NCI-H2029 (cell line): ENCODE results near the gene CSH2.

ENCODE experiments used
- DNase-seq: peaks from one replicate; lab custom pipeline; 2025; lab: John Stamatoyannopoulos, UW

Gene CSH2

DNA sequence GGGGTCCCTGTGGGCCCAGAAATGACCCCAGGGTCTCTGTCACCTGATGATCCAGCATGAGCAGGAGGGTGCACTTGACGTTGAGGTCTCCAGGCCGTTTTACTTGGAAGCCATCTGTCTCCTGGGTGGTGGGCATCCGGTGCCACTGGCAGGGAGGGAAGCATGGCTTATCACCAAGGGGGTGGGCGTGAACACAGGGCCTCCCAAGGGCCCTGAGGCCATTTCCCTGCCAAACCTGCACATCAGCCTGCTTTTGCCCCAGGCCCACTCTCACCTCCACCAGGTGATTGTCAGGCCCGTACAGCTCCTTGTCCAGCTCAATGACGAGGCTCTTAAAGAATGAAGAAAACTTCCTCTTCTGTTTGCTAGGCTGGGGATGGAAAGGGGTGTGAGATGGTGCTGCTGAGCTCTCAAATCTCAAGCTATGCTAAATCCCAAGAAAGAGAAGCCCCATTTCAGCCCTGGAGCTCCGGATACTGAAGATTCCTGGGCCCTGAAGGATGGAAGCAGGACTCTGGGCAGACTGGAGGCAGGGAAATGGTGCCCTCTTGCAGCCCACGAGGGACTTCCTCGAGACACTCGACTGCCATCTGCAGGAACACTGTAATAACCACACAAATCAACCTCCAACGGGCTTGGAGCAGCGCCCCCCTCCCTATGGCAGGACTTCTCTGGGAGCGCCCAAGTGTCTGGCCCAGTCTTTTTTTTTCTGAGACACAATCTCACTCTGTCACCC, 38.9 kb downstream of the CSH2 start:
- peak; percentile 11 for DNase-seq

GRCh38 chr17:63833741-63834373, 39.6 kb downstream of the CSH2 start:
- DNase-seq = no peak

- no peak for DNase-seq
Observed at GRCh38 chr17:63833026-63833740, 40.3 kb downstream of the CSH2 start.

DNA sequence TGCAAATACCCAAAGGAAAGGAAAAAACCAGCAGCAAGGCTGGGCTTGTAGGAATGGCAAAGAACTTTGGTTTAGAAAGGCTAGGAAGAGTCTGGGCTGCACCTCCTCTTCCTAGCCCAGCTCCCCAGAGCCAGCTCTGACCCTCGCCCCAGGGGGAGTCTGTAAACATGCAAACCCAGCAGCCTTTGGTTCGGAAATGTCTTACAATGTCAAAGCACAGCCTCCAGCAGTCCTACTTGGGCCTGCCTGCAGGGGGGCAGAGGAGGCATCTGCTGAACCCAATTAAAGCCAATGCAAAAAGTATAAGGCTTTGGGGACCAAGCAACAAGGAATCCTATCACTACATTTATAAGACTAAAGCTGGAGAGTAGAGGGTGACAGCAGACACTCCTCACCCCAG, 41.0 kb downstream of the CSH2 start:
- no peak for DNase-seq

- no peak for DNase-seq
Observed at GRCh38 chr17:63832014-63832413, 41.5 kb downstream of the CSH2 start.

DNA sequence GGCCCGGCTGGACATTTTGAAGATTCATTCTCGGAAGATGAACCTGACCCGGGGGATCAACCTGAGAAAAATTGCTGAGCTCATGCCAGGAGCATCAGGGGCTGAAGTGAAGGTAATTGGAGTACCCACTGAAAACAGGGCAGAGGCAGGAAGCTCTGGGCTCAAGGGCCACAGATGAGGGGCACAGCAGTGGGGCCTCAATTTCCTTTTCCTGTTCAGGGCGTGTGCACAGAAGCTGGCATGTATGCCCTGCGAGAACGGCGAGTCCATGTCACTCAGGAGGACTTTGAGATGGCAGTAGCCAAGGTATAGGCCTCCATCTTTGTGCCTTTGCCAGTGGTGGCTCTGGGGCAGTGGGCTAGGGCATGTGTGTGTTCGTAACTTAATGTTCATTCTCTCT, 42.0 kb downstream of the CSH2 start:
- DNase-seq = no peak

- DNase-seq = no peak
Observed at GRCh38 chr17:63830904-63831491, 42.5 kb downstream of the CSH2 start.

DNA sequence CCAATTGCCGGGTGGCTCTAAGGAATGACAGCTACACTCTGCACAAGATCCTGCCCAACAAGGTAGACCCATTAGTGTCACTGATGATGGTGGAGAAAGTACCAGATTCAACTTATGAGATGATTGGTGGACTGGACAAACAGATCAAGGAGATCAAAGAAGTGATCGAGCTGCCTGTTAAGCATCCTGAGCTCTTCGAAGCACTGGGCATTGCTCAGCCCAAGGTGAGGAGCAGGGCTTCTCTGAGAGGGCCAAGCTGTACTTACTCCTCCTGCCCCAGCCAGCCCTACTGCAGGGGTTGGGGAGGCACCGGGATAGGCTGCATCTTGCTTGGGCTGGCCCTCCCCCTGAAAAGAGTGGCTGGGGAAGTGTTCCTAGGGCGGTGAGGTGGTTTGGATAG, 43.2 kb downstream of the CSH2 start:
- DNase-seq = no peak

DNA sequence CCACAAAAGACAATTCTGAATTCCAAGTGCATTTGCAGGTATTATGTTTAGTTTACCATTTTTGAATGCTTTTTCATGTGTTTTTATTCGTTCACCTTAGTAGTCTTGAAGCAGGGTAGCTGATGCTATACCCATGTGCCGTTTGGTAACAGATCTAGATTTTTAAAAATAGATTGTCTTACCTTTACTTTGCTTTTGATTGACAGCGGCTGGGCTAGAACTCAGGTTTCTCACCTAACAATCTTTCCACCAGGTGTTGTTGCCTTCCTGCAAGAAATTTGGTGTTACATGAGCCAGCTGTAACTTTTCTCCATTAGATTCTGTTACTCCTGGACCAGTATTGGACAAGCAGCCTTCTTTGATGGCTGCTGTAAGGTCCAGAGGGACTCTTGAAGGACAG, 44.5 kb downstream of the CSH2 start:
- DNase-seq = no peak

GRCh38 chr17:63827801-63828221, 45.7 kb downstream of the CSH2 start:
- DNase-seq = no peak

DNA sequence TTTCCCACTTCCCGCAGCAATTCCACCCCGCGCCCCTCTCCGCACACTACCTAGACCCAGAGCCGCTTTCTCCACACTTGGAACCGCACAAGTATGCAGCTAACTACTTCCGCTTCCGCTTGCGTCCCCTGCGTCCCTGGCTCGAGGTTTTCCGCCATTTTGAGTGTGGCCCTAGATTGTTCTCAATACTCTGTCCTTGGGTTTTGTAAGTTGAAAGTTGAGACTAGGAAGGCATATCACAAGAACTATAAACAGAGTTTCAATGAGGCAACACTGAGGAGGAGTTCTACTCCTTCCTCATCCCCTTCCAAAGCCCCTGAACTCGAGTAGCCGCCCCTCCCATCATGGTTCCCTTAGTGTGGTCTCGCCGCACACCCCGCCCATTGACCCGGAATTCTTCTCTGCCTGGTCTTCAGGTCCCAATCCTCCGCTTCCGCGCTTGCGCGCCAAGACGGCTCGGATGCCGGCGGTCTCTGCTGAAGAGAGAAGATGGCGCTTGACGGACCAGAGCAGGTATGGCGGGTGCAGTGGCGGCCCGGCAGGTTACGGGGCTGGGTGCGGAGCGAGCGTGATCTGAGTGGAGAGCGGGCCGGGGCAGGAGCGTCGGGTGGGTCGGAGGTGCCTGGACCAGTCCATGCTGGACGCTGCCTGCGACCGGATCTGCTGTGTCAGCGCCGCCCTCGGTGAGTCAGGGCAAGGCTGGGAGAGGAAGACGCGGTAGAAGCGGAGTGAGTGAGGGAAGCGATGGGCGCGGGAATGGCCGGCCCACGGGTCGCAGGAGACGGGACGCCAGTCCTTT, 46.3 kb downstream of the CSH2 start, which contains the start of the genes FTSJ3 and PSMC5:
Gene FTSJ3, minus strand, starts transcription at position 662 of the 799 bp plus-strand sequence. CDS start 761 bp downstream, outside the sequence.
Gene PSMC5, plus strand, starts transcription at position 430 of the 799 bp plus-strand sequence. Its CDS starts 60 bp downstream, at position 490.
- peak; percentile 87 for DNase-seq

DNA sequence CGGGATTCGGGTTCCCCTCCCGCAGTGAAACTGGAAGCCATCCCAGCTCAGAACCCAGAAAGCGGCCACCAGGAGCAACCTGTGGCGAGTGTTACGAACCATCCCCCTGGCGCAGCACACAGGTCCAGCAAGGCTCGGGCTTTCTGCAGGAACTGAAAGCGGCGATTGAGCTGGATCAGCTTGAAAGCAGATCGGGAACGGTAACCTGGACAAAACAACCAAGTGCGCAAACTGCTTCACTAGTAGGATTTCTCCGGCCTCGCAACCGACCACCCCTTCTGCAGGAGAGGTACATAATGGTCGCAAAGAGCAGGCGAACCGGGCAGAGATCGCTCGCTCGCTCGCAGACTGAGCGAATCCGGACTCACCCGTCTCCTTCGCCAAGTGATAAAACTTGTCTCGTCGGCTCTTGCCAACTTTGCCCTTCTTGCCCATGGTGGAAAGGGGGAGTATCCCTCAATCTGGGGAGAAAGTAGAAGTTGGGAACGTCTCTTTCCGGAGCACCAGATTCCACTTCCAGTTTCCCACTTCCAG, 46.9 kb downstream of the CSH2 start:
- DNase-seq = no peak

GRCh38 chr17:63824362-63824761, 49.1 kb downstream of the CSH2 start:
- no peak for DNase-seq

DNA sequence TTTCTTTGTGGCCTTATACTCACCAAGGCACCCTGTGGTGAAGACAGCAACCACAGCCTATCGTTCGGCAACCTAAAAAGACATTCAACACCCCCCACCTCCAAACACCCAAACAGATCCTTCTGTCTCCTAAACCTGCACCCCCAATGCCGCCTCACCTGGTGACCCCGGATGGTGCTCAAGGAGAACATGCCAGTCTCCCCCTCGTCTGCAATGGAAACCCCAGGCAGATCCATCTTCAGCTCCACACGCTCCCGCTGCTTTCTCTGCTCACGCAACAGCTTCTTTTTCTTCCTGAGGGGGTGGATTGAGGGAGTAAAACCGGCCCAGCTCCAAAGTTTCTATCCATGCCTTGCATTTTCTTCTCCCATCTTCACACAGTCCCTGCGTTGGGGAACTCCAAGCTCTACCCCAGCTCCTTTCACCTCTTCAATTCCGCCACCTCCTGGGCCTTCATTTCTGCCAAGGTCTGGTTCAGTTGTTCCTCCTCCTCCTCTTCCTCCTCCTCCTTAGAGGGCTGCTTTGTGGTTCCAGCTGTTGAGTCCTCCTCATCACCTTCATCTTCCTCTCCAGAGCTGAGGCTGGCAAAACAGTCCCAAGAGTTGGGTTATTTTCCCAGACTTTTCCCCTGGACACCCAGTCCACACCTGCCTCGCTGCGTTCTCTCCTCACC, 49.7 kb downstream of the CSH2 start:
- no peak for DNase-seq

DNA sequence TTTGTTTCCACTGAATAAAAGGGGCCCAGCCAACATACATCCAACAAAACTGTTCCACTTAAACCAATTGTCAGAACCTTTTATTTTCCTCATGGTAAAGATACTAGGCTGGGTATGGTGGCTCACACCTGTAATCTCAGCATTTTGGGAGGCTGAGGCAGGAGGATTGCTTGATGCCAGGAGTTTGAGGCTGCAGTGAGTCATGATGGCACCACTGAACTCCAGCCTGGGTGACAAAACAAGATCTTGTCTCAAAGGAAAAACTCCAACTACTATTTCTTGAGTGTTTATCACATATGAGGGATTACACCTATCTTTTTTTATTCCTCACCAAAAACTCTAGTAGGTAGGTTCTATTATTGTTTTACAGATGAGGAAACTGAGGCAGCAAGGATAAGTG, 50.9 kb downstream of the CSH2 start:
- DNase-seq = no peak
